AG09309 (cell line): ENCODE results near the gene TMEM225B.
"Not testable (repeated sequence)": the region's sequence is repeated elsewhere in the genome, so short reads cannot be mapped to it uniquely, and the experiment has no call there.

Experiments
- DNase-seq: peaks from one replicate; pipeline ENCODE4 v3.0.0-alpha.2; 2010; ENCODE audit warnings: low read depth
- H3K4me3 ChIP-seq: 2 replicates; pipeline ENCODE4 v1.5.1; 2011; ENCODE audit warnings: mild to moderate bottlenecking, low read depth, low read length, moderate library complexity; ENCODE audit not compliant: control insufficient read depth
- TF ChIP-seq, protein P1 (sequence below): IDR thresholded peaks from 2 replicates; pipeline ENCODE4 v1.5.1; 2011; ENCODE audit warnings: mild to moderate bottlenecking, low read depth, low read length, inconsistent platforms; ENCODE audit not compliant: insufficient read depth, control insufficient read depth; ENCODE audit errors: missing control alignments

The TMEM225B gene

GRCh38 chr7:99597762-99598501, at the start of gene TMEM225B:
Gene TMEM225B, plus strand, starts transcription at chr7:99598267. Its CDS starts 6,122 bp downstream, at chr7:99604389.
- TF ChIP-seq, protein P1, sequence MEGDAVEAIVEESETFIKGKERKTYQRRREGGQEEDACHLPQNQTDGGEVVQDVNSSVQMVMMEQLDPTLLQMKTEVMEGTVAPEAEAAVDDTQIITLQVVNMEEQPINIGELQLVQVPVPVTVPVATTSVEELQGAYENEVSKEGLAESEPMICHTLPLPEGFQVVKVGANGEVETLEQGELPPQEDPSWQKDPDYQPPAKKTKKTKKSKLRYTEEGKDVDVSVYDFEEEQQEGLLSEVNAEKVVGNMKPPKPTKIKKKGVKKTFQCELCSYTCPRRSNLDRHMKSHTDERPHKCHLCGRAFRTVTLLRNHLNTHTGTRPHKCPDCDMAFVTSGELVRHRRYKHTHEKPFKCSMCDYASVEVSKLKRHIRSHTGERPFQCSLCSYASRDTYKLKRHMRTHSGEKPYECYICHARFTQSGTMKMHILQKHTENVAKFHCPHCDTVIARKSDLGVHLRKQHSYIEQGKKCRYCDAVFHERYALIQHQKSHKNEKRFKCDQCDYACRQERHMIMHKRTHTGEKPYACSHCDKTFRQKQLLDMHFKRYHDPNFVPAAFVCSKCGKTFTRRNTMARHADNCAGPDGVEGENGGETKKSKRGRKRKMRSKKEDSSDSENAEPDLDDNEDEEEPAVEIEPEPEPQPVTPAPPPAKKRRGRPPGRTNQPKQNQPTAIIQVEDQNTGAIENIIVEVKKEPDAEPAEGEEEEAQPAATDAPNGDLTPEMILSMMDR, result no peak
- DNase-seq, result no peak
- no peak within 1 kb of the TSS for H3K4me3 ChIP-seq

- not testable (repeated sequence) for DNase-seq, H3K4me3 ChIP-seq
These were observed 48.5 kb upstream of the TMEM225B start for GRCh38 chr7:99549545-99549944.

DNA sequence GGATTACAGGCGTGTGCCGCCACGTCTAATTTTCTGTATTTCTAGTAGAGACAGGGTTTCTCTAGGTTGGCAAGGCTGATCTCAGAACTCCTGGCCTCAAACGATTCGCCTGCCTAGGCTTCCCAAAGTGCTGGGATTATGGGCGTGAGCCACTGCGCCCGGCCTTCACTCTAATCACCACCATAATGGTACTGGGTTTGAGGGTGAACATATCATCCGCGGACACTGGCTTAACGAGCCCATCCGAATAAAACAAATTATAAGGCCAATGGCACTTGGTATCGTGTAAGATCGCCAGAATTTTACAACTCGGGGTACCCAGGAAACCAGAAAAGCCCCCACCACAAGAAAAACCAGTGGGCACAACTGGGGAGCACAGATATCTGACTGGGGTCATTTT, 46.7 kb upstream of the TMEM225B start:
- TF ChIP-seq, protein P1, result no peak
- peak overlapping the region; percentile 100 for H3K4me3 ChIP-seq

GRCh38 chr7:99551767-99552463, 46.2 kb upstream of the TMEM225B start, which contains the start of gene FAM200A:
Gene FAM200A, minus strand, starts transcription at chr7:99552114. Its CDS starts 3,707 bp downstream, at chr7:99548407.
- TF ChIP-seq, protein P1, result no peak
- H3K4me3 ChIP-seq, result peak within 1 kb of the TSS; percentile 100
- peak; percentile 64 for DNase-seq

More for the DNA sequence above, 46.7 kb upstream of the TMEM225B start:
- DNase-seq, result no peak

- TF ChIP-seq, protein P1, result no peak
- no peak for DNase-seq
- no peak overlapping the region for H3K4me3 ChIP-seq
These were observed 45.0 kb upstream of the TMEM225B start for GRCh38 chr7:99553039-99553438.

GRCh38 chr7:99554939-99555338, 43.1 kb upstream of the TMEM225B start:
- no peak for DNase-seq
- TF ChIP-seq, protein P1, result no peak
- H3K4me3 ChIP-seq, result no peak overlapping the region

DNA sequence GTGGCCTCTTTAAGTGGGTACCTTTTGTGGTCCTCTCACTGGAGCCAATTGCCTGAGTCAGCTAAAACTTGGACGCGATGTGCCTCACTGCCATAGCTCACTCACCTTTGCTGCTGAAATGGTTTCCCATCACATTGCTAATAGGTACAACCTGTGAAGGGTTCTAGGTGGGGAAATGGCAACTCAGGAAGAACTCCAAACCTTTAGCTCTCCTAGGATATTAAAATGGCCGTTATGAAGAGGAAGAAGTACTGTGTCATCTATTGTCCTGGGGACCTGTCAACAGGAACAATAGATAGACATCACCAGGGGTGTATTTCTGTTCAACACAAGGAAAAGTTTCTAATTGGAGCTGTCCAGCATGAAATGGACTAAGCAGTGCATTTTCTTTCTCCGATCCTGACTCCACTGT, 40.9 kb upstream of the TMEM225B start:
- TF ChIP-seq, protein P1, result no peak
- no peak overlapping the region for H3K4me3 ChIP-seq
- DNase-seq, result no peak
